ENCODE data around the gene ST6GALNAC3. TPM values are rescaled to one million over a fixed set of nuclear protein-coding genes. Genes with fewer than 3 reads are reported as not detected.

The ST6GALNAC3 gene
- total RNA-seq, 6 experiments from 2014 or later, result 1.00 to 1.7 (median 1.2) TPM

GRCh38 chr1:76366726-76367125, 292.2 kb downstream of the ST6GALNAC3 start:
- Mint-ChIP-seq H3K27me3 (ENCODE audit: insufficient read depth) (no peaks in the 10 kb centered on the region), H3K36me3 (ENCODE audit: low read depth) (no peaks in the 10 kb centered on the region), H3K4me3 (no peak overlapping the region), H3K4me1 (ENCODE audit: low read depth) (no peaks in the 10 kb centered on the region), H3K27ac (no peak overlapping the region), H3K9me3 (no peaks in the 10 kb centered on the region; the same call in none of the 2 replicates)
- DNase-seq, result no peak
- TF ChIP-seq, protein P1, sequence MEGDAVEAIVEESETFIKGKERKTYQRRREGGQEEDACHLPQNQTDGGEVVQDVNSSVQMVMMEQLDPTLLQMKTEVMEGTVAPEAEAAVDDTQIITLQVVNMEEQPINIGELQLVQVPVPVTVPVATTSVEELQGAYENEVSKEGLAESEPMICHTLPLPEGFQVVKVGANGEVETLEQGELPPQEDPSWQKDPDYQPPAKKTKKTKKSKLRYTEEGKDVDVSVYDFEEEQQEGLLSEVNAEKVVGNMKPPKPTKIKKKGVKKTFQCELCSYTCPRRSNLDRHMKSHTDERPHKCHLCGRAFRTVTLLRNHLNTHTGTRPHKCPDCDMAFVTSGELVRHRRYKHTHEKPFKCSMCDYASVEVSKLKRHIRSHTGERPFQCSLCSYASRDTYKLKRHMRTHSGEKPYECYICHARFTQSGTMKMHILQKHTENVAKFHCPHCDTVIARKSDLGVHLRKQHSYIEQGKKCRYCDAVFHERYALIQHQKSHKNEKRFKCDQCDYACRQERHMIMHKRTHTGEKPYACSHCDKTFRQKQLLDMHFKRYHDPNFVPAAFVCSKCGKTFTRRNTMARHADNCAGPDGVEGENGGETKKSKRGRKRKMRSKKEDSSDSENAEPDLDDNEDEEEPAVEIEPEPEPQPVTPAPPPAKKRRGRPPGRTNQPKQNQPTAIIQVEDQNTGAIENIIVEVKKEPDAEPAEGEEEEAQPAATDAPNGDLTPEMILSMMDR (IDR thresholded peaks at IDR 0.05), result no peak

GRCh38 chr1:76371941-76372340, 297.4 kb downstream of the ST6GALNAC3 start:
- Mint-ChIP-seq H3K9me3 (no peaks in the 10 kb centered on the region; the same call in 1 of the 2 replicates), H3K27me3 (ENCODE audit: insufficient read depth) (no peaks in the 10 kb centered on the region), H3K36me3 (ENCODE audit: low read depth) (no peaks in the 10 kb centered on the region), H3K4me3 (no peak overlapping the region), H3K4me1 (ENCODE audit: low read depth) (no peaks in the 10 kb centered on the region), H3K27ac (no peak overlapping the region)
- DNase-seq, result no peak
- TF ChIP-seq, protein P1 (IDR thresholded peaks at IDR 0.05), result no peak

DNA sequence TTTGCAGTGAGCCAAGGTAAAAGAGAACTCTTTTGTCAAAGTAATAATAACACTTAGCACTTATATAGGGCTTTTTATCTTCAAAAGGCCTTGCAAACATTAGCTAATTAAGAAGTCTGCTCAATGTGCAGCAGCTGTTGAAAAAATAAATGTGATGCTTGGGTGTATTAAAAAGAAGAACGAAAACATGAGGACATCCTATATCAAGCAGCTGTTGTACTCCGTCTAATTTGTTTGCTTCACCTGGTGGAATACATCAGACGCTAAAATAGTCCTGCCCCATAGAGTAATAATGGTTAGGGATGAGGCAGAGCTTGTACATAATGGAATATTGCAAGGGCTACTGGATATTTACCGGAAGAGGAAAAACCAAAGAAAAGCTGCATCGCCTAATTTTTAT, 299.5 kb downstream of the ST6GALNAC3 start:
- H3K27ac Mint-ChIP-seq, result no peak overlapping the region
- no peaks in the 10 kb centered on the region for H3K4me1 Mint-ChIP-seq (ENCODE audit: low read depth)
- H3K27me3 Mint-ChIP-seq (ENCODE audit: insufficient read depth), result no peaks in the 10 kb centered on the region
- H3K4me3 Mint-ChIP-seq, result no peak overlapping the region
- TF ChIP-seq, protein P1 (IDR thresholded peaks at IDR 0.05), result no peak
- DNase-seq, result no peak
- H3K36me3 Mint-ChIP-seq (ENCODE audit: low read depth), result no peaks in the 10 kb centered on the region
- peaks cover under 1% of the 10 kb centered on the region for H3K9me3 Mint-ChIP-seq

DNA sequence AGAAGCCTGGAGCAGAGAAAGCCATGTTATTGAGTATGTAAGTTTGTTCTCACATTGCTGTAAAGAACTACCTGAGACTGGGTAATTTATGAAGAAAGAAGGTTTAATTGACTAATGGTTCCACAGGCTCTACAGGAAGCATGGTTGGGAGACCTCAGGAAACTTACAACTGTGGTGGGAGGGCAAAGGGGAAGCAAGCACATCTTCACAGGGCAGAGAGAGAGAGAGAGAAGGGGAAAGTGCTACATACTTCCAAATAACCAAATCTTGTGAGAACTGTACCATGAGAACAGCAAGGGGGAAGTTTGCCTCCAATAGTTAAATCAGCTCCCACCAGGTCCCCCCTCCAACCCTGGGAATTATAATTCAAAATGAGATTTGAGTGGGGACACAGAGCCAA, 302.7 kb downstream of the ST6GALNAC3 start:
- Mint-ChIP-seq H3K27me3 (ENCODE audit: insufficient read depth) (no peaks in the 10 kb centered on the region), H3K36me3 (ENCODE audit: low read depth) (no peaks in the 10 kb centered on the region), H3K27ac (no peak overlapping the region), H3K4me3 (no peak overlapping the region), H3K9me3 (peaks cover 9% of the 10 kb centered on the region), H3K4me1 (ENCODE audit: low read depth) (no peaks in the 10 kb centered on the region)
- no peak for DNase-seq
- TF ChIP-seq, protein P1 (IDR thresholded peaks at IDR 0.05), result no peak

DNA sequence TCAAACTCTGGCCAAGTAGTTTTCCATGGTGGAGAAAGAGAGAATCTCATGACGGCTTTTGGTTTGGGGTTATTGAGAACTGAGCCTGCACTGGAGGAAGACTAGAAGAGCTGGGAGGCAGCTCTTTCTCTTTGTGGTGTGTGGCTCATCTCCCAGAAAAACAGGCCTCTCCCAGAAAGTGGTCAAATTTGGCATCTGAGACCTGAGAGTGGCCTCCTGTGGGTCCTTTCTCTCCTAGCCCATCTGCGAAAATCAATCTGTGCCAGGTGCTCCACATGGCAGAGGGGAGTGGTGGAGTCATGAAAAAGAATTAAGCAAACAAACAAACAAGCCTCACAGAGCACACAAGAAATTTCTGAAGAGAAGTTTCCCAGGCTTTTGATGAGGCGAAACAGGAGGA, 305.0 kb downstream of the ST6GALNAC3 start:
- H3K27me3 Mint-ChIP-seq (ENCODE audit: insufficient read depth), result no peaks in the 10 kb centered on the region
- no peak overlapping the region for H3K27ac Mint-ChIP-seq
- no peaks in the 10 kb centered on the region for H3K4me1 Mint-ChIP-seq (ENCODE audit: low read depth)
- H3K9me3 Mint-ChIP-seq, result peaks cover 9% of the 10 kb centered on the region; the same call in 1 of the 2 replicates
- no peak for DNase-seq
- TF ChIP-seq, protein P1 (IDR thresholded peaks at IDR 0.05), result no peak
- H3K4me3 Mint-ChIP-seq, result no peak overlapping the region
- no peaks in the 10 kb centered on the region for H3K36me3 Mint-ChIP-seq (ENCODE audit: low read depth)

Measured in HFFc6 (cell line).